ENCODE results near the gene GCAT. TPM values are rescaled to one million over a fixed set of nuclear protein-coding genes. Genes with fewer than 3 reads are reported as not detected.

The GCAT gene
- polyA plus RNA-seq, 1 of the 3 experiments (the other 2 are of a cell fraction), result 24.2 TPM

DNA sequence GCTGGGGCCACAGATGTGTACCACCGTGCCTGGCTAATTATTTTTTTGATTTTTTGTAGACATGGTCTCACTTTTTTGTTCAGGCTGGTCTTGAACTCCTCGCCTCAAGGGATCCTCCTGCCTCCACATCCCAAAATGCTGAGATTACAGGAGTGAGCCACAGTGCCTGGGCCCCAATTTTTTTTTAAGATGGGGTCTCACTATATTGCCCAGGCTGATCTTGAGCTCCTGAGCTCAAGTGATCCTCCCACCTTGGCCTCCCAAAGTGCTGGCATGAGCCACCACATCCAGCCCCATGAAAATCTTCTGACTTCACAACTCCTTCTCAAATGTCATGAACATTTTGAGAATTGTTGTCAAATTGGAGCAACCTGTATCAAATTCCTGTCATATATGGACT lies 38.7 kb downstream of the GCAT start:
- Histone ChIP-seq H3K9me3 (peaks cover 10% of the 10 kb centered on the region; the same call in 1 of the 2 replicates), H3K4me2 (no peak overlapping the region), H3K27me3 (ENCODE audit: insufficient read depth) (no peaks in the 10 kb centered on the region), H3K27ac (ENCODE audit: low read depth in 2 of 2, low read length in 1 of 2) (no peak overlapping the region), H3K36me3 (replicated peaks in 1 of 2; ENCODE audit: control insufficient read depth in 1 of 2, insufficient read depth in 2 of 2, low read length in 1 of 2) (peaks cover 9 to 18% of the 10 kb centered on the region in 2 experiments), H3K4me3 (ENCODE audit: low read depth in 2 of 2, low read length in 1 of 2) (no peak overlapping the region), H3K9me2 (no peaks in the 10 kb centered on the region), H3F3A (replicated peaks; ENCODE audit: insufficient read depth) (peaks cover 33% of the 10 kb centered on the region), H3K9ac (no peak overlapping the region), H2AFZ (ENCODE audit: low read depth) (no peak overlapping the region), H3K79me2 (ENCODE audit: insufficient read depth) (peaks cover 55% of the 10 kb centered on the region), H3K4me1 (ENCODE audit: control insufficient read depth in 1 of 2, insufficient read depth in 2 of 2, low read depth in 1 of 2, low read length in 1 of 2) (peaks cover 16 to 19% of the 10 kb centered on the region in 2 experiments), H4K20me1 (ENCODE audit: insufficient read depth) (peaks cover 6% of the 10 kb centered on the region; the same call in 1 of the 2 replicates)
- TF ChIP-seq MXI1 (IDR thresholded peaks at IDR 0.05; ENCODE audit: low read depth, low read length) (no peak), RCOR1 (IDR thresholded peaks at IDR 0.05; ENCODE audit: low read length) (no peak), ELF1 (IDR thresholded peaks at IDR 0.05) (no peak), CHD2 (IDR thresholded peaks at IDR 0.05; ENCODE audit: low read length, partially characterized antibody) (no peak)
- TF ChIP-seq, protein P1, sequence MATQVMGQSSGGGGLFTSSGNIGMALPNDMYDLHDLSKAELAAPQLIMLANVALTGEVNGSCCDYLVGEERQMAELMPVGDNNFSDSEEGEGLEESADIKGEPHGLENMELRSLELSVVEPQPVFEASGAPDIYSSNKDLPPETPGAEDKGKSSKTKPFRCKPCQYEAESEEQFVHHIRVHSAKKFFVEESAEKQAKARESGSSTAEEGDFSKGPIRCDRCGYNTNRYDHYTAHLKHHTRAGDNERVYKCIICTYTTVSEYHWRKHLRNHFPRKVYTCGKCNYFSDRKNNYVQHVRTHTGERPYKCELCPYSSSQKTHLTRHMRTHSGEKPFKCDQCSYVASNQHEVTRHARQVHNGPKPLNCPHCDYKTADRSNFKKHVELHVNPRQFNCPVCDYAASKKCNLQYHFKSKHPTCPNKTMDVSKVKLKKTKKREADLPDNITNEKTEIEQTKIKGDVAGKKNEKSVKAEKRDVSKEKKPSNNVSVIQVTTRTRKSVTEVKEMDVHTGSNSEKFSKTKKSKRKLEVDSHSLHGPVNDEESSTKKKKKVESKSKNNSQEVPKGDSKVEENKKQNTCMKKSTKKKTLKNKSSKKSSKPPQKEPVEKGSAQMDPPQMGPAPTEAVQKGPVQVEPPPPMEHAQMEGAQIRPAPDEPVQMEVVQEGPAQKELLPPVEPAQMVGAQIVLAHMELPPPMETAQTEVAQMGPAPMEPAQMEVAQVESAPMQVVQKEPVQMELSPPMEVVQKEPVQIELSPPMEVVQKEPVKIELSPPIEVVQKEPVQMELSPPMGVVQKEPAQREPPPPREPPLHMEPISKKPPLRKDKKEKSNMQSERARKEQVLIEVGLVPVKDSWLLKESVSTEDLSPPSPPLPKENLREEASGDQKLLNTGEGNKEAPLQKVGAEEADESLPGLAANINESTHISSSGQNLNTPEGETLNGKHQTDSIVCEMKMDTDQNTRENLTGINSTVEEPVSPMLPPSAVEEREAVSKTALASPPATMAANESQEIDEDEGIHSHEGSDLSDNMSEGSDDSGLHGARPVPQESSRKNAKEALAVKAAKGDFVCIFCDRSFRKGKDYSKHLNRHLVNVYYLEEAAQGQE (IDR thresholded peaks at IDR 0.05; ENCODE audit: low read depth, low read length), result no peak
- ChIA-PET POLR2A (no interaction called here), CTCF (interaction anchor here (0.7 kb wide), 1 partner anchor 17 kb away, joined by 3 read pairs; no protein-coding TSS in a partner anchor)
- no peak for DNase-seq
- WGBS (ENCODE audit: low lambda C conversion rate), result 77% methylated on average over 2 of the region's 2 CpGs

DNA sequence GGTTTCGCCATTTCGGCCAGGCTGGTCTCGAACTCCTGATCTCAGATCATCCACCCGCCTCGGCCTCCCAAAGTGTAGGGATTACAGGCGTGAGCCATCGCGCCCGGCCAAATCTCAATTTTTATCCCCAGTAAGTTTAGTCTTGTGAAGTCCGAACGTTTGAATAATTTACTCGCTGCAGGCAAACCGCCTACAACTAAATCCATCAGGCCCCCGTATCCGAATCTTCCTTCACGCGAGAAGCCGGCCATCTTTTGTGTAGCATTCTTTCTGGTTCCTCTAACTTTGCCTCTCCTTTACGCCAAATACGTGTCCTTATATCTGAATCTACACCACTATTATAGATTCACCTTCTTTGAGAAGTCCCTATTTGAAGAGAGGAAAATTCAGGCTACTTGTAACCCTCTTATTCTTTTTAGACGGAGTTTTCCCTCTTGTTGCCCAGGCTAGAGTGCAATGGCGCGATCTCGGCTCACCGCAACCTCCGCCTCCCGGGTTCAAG lies 40.9 kb downstream of the GCAT start:
- peak overlapping the region; percentile 98 for H3K4me2 ChIP-seq
- 43% methylated on average over 27 of the region's 27 CpGs for WGBS (ENCODE audit: low lambda C conversion rate)
- CTCF ChIA-PET, result interaction anchor here (1.7 to 4.0 kb wide), 2 partner anchors 15 to 31 kb away, joined by 13 to 15 read pairs; no protein-coding TSS in a partner anchor
- peak; percentile 43 for DNase-seq
- H3K79me2 ChIP-seq (ENCODE audit: insufficient read depth), result peaks cover 57% of the 10 kb centered on the region
- POLR2A ChIA-PET, result no interaction called here
- peaks cover 11 to 13% of the 10 kb centered on the region in 2 experiments; a peak in 3 of 4 replicates for H3K4me1 ChIP-seq (ENCODE audit: control insufficient read depth in 1 of 2, insufficient read depth in 2 of 2, low read depth in 1 of 2, low read length in 1 of 2)
- no peaks in the 10 kb centered on the region for H3K27me3 ChIP-seq (ENCODE audit: insufficient read depth)
- peak overlapping the region; percentile 79 to 98 for H3K4me3 ChIP-seq (ENCODE audit: low read depth in 2 of 2, low read length in 1 of 2)
- H4K20me1 ChIP-seq (ENCODE audit: insufficient read depth), result peaks cover 6% of the 10 kb centered on the region; the same call in 1 of the 2 replicates
- H3F3A ChIP-seq (replicated peaks; ENCODE audit: insufficient read depth), result peaks cover 26% of the 10 kb centered on the region
- peak overlapping the region; percentile 91 for H2AFZ ChIP-seq (ENCODE audit: low read depth)
- peak overlapping the region; percentile 19 to 89 for H3K27ac ChIP-seq (ENCODE audit: low read depth in 2 of 2, low read length in 1 of 2)
- peaks cover 10% of the 10 kb centered on the region; the same call in 1 of the 2 replicates for H3K9me3 ChIP-seq
- H3K9ac ChIP-seq, result peak overlapping the region; percentile 92
- H3K36me3 ChIP-seq (replicated peaks in 1 of 2; ENCODE audit: control insufficient read depth in 1 of 2, insufficient read depth in 2 of 2, low read length in 1 of 2), result peaks cover 27 to 40% of the 10 kb centered on the region in 2 experiments
- no peaks in the 10 kb centered on the region for H3K9me2 ChIP-seq
- no peak for TF ChIP-seq NRF1 (IDR thresholded peaks at IDR 0.05; ENCODE audit: low read depth, low read length)
- no peak for TF ChIP-seq JUND (IDR thresholded peaks at IDR 0.05)
- TF ChIP-seq MEF2A (IDR thresholded peaks at IDR 0.05; ENCODE audit: borderline replicate concordance, low read depth), result no peak
- no peak for TF ChIP-seq TCF12 (IDR thresholded peaks at IDR 0.05)
- no peak for TF ChIP-seq RAD21 (IDR thresholded peaks at IDR 0.05; ENCODE audit: low read length)
- TF ChIP-seq POLR2AphosphoS5 (IDR thresholded peaks at IDR 0.05; ENCODE audit: low read depth, low read length), result no peak
- TF ChIP-seq CHD2 (IDR thresholded peaks at IDR 0.05; ENCODE audit: low read length, partially characterized antibody), result peak; percentile 96
- no peak for TF ChIP-seq NFIC (IDR thresholded peaks at IDR 0.05; ENCODE audit: borderline replicate concordance)
- TF ChIP-seq, protein P2, sequence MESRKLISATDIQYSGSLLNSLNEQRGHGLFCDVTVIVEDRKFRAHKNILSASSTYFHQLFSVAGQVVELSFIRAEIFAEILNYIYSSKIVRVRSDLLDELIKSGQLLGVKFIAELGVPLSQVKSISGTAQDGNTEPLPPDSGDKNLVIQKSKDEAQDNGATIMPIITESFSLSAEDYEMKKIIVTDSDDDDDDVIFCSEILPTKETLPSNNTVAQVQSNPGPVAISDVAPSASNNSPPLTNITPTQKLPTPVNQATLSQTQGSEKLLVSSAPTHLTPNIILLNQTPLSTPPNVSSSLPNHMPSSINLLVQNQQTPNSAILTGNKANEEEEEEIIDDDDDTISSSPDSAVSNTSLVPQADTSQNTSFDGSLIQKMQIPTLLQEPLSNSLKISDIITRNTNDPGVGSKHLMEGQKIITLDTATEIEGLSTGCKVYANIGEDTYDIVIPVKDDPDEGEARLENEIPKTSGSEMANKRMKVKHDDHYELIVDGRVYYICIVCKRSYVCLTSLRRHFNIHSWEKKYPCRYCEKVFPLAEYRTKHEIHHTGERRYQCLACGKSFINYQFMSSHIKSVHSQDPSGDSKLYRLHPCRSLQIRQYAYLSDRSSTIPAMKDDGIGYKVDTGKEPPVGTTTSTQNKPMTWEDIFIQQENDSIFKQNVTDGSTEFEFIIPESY (IDR thresholded peaks at IDR 0.05; ENCODE audit: borderline replicate concordance, low read depth), result 0 out of 2 replicates have a peak, but pooled peaks have one; percentile 8
- TF ChIP-seq, protein P3, sequence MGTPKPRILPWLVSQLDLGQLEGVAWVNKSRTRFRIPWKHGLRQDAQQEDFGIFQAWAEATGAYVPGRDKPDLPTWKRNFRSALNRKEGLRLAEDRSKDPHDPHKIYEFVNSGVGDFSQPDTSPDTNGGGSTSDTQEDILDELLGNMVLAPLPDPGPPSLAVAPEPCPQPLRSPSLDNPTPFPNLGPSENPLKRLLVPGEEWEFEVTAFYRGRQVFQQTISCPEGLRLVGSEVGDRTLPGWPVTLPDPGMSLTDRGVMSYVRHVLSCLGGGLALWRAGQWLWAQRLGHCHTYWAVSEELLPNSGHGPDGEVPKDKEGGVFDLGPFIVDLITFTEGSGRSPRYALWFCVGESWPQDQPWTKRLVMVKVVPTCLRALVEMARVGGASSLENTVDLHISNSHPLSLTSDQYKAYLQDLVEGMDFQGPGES (IDR thresholded peaks at IDR 0.05; ENCODE audit: low read depth, low read length), result no peak
- no peak for TF ChIP-seq TEAD4 (IDR thresholded peaks at IDR 0.05; ENCODE audit: borderline replicate concordance, insufficient read depth)
- TF ChIP-seq, protein P4, sequence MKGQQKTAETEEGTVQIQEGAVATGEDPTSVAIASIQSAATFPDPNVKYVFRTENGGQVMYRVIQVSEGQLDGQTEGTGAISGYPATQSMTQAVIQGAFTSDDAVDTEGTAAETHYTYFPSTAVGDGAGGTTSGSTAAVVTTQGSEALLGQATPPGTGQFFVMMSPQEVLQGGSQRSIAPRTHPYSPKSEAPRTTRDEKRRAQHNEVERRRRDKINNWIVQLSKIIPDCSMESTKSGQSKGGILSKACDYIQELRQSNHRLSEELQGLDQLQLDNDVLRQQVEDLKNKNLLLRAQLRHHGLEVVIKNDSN (IDR thresholded peaks at IDR 0.05; ENCODE audit: borderline replicate concordance, low read depth), result no peak
- no peak for TF ChIP-seq EZH2phosphoT487 (IDR thresholded peaks at IDR 0.05; ENCODE audit: borderline replicate concordance, low read depth)
- TF ChIP-seq, protein P5, sequence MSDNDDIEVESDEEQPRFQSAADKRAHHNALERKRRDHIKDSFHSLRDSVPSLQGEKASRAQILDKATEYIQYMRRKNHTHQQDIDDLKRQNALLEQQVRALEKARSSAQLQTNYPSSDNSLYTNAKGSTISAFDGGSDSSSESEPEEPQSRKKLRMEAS (IDR thresholded peaks at IDR 0.05; ENCODE audit: low read depth), result no peak
- no peak for TF ChIP-seq GATA2 (CRISPR knock-in tag; IDR thresholded peaks at IDR 0.05)
